ENCODE measurements around the gene THSD4.
A peak's percentile ranks its signal among the peaks of the same experiment; 100 is the strongest.

The THSD4 gene

DNA sequence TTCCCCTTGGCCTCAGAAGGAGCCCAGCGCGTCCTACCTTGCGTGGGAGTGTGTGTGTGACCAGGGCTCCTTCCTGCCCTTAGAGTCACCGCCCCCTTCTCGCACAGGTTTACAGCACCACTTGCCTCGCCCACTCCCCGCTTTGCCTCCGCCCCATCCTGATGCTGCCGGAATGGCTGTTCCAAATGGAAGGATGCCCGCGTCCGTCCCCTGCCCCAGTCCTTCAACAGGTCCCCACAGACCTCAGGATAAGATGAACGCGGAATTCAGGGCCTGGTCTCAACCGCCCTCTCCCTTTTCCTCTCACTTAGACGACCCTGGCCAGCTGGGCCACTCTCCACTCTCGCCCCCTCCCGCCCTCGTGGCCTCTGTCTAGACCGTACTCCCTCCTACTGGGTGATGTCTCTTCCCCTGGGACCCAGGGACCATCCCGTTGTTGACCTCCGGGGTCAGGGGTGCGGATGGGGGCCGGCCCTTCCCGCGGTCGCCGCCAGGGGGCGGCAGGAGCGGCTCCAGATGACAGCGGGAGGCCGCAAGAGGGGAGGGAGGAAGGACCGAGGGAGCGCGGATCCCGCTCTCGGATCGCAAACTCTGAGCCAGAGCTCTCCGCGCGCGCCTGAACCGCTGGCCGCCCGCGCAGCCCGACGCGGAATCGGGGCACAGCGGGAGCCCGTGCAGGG lies at the start of gene THSD4:
Gene THSD4 (plus strand): TSS at position 585 of the 680 bp plus-strand sequence.
- DNase-seq (ENCODE audit: low read depth, low spot score), result no peak

DNA sequence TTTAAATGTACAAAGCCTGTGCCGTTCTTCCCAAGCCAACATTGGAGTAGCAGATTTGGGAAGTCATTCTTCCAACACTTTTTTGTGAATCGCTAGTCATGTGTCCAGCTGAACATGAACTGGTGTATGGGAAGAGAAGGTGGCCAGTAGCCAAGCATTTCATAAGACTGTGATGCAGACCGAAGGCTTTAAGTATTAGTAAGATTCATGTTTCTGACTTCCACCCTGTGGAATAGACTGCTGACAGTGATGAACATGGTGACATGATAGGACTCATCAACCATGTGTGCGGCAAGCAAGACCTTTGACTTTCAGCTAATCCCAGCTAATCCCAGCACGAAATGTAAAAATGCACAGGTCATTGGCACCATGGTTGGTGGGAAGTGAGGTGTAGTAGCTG lies 48.3 kb upstream of the THSD4 start:
- no peak for DNase-seq (ENCODE audit: low read depth, low spot score)

DNA sequence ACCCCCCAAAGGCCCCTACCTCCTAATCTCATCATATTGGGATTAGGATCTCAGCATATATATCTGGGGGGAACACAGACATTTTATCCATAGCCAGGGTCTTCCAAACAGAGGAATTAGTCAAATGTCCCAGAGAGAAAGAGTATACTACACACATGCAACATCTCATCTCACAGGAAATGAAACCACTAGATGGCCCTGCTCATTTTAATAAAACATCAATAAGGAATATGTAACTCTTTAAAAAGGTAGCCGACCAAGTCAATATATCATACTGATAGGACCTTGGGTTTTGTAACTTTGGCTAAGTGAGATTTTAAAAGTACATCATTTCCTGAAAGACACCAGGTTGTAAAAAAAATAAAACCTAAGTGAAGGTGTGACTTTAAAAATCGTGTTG lies 45.6 kb upstream of the THSD4 start:
- DNase-seq (ENCODE audit: low read depth, low spot score), result no peak

DNA sequence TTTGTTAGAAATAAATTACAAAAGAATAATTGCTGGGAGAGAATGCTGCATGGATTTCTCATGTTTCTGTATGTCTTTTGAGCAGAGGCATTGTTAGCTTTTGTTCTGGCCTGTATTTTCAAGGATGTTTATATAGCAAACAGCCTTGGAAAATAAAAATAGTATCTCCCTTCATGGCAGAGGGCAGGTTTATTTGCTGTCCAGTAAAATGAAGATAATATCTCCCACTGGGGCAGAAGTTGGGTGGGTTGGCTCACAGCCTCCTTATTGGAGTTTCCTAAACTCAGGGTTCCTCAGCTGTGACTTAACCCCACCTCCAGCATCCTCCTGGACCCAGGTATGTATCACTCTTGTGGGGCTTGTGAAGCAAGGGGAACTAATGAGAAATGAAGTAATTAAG lies 43.7 kb upstream of the THSD4 start:
- no peak for DNase-seq (ENCODE audit: low read depth, low spot score)

DNA sequence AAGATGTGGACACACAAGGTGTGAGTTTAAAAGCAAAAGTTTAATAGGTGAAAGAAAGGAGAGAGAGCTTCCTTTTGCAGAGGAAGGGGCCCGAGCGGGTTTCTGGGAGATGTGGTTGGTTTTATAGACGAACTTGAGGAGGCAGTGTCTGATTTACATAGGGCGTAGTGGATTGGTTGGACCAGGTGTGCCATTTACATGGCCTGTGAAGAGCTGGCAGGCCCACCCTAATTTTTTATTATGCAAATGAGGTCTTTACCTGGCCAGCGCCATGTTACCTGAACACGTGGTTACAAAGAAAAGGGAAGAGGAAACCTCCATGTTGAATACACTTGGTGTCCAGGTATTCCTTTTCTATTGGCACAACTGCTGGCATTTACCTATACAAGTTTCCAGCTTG lies 42.8 kb upstream of the THSD4 start:
- DNase-seq (ENCODE audit: low read depth, low spot score), result peak; percentile 38

DNA sequence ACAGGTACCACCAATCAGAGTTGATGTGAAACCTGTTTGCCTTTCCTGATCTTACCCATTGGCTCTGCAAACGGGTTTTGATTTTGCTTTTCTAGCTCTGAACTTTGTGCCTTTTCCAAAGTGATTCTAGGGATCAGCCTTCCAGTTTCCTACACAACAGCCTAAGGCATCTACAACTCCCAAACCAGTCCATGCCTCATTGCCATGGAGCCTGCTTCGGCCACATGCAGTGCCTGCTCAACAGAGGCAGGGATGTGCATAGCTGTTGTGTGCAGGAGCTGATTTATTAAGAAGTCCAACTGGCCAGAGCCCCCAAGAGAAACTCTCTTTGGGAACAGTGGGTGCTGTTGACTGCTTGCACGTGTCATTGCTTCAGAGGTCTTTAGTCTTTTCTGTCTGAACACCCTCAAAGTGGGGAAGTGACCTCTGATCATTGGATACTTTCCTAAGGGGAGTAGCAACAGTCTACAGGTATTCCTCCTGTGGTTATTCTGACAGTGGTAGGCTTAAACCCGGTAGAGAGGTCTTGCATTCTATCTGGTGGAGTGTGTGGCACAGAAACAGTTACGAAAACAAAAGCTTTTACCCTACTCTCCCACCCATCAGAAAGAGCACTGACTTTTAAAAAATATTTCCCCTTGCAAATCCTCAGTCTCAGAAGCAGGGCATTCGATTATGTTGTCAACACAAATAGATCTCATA lies 36.6 kb upstream of the THSD4 start:
- DNase-seq (ENCODE audit: low read depth, low spot score), result no peak

DNA sequence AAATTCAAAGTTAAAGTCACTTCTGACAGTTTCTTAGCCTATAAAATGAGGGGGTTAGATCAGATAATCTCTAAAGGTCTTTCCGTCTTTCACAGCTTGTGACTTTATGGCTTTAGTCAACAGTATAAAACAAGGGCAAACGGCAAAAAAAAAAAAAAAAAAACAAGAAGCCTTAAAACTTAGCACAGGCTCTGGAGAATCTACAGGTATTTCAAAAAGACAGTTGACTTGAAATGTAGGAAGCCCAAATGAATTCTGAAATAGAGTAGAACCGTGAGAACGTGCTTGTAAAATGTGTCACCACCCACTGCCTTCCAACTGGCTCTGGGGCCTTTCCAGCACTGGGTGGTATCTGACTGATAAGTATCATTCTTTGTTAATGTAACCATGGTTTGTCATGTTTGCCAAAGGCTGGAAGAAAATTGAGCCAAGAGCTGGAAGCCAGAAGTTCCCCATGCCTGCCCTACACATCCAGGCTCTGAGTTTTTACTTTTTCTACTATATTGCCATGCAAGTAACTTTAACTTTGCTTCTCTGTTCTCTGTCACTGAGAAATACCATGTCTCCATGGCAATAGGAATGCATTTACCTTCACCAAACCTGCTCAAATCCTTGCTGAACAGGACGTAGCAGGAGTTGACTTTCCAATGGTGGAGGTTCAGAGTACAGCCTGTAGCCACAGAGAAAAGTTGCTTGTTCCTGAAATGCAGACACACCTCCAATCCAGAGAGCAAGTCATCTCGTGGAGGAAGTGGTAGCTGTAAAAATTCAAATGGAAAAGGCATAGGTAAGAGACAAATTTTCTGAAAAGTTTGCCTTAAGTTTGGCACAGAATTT lies 35.8 kb upstream of the THSD4 start:
- no peak for DNase-seq (ENCODE audit: low read depth, low spot score)

DNA sequence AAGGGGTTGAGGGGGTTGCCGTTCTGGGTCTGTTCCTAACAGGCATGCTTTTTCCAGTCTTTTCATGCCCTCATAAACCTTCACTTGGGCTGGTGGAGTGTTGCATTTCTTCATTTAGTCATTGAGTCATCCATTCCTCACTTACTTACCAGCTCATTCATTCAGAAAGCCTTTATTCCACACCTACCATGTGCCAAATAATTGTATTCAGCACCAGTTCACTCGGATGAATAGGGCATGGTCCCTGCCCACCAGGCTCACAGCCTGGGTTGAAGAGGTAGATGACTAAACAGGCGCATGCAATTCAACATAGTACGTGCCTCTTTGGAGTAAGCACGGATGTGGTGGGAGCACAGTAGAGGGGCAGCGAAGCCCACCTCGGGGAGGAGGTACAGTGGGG lies 35.1 kb upstream of the THSD4 start:
- DNase-seq (ENCODE audit: low read depth, low spot score), result no peak

DNA sequence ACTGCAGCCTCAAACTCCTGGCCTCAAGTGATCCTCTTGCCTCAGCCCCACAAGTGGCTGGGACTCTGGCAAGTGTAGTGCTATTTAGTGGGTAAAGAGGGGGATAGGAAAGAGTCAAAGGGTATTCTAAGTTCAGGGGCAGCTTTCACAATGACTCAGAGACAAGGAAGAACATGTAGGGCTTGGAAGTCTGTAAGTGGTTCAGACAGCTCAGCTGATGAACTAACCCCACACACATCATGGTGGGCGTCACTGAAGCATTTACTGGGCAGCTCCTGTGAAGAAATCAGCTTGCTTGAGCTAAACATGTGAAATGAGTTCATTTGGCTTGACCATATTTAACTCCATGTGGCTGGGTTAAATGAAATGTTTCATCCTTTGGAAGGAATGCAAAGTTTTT lies 34.6 kb upstream of the THSD4 start:
- DNase-seq (ENCODE audit: low read depth, low spot score), result no peak

DNA sequence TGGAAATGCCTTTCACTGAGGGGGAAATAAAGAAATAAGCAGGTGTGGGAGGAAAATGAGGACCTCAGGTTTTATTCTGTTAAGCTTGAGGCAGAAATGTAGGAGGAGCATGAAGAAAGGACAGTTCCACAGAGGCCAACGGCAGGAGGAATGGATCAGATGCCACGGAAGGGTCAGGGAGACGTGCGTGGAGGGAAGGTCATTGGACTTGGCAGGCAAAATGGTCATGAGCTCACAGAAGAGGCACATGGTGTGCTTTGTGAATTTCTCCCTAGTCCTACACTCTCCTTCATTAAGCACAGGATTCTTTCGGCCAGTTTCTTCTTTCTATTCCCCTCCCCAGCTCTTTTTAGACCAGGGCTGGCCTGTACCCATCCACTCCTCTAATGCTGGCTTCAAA lies 32.5 kb upstream of the THSD4 start:
- no peak for DNase-seq (ENCODE audit: low read depth, low spot score)

DNA sequence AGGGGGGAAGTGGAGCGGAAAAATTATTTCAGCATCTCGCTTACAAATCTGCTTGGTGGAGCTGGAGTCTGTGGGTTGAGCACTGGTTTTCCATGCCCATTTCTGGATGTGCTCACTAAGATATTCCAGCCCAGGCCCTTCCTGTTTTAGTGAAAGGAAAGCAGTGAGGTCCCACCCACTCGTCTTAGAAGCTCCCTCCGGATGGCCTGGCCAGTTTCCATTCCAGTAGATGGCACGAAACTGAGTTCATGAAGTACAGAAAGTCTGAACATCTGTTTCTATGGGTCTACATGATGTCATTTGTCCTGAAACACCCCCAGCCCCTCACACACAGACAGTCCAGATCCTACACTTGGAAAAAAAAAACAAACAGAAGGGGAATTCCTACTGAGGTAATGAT lies 31.9 kb upstream of the THSD4 start:
- no peak for DNase-seq (ENCODE audit: low read depth, low spot score)

DNA sequence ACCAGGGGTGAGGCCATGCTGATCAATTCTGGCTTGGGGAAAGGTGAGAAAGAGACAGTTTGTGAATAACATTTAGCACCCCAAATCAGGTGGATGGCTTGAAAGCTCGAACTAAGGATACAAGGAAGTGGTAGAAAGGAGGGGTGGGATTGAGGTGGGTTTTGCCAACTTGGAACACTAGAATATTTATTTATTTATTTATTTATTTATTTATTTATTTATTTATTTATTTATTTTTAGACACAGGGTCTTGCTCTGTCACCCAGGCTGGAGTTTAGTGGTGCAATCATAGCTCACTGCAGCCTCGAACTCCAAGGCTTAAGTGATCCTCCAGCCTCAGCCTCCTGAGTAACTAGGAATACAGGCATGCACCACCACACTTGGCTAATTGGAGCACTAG lies 31.0 kb upstream of the THSD4 start:
- no peak for DNase-seq (ENCODE audit: low read depth, low spot score)

DNA sequence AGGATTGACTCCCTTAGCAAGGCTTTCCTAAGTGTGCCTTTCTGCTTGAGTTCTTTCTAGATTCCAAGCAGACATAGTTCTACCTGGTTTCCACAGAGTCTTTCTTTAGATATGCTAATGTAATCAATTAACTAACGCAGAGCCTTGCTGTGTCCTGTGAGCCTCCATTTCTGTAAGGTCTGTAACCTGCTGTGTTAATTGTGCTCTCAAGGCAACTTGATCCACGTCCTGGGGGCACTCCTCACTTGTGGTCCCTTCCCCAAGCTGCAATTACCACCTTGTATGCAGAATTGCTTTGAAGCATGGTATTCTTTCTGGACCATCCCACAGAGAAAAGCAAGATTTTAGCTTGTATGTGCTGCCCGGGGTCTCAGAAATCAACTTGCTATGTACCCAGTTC lies 29.5 kb upstream of the THSD4 start:
- peak; percentile 77 for DNase-seq (ENCODE audit: low read depth, low spot score)

DNA sequence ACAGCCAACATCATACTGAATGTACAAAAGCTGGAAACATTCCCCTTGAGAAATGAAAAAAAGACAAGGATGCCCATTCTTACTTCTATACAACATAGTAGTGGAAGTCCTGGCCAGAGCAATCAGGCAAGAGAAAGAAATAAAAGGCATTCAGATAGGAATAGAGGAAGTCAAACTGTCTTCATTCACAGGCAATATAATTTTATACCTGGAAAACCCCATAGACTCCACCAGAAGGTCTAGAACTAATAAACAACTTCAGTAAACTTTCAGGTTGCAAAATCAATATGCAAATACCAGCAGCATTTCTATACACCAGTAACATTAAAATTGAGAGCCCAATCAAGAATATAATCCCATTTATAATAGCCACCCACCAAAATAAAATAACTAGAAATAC lies 27.1 kb upstream of the THSD4 start:
- DNase-seq (ENCODE audit: low read depth, low spot score), result no peak

DNA sequence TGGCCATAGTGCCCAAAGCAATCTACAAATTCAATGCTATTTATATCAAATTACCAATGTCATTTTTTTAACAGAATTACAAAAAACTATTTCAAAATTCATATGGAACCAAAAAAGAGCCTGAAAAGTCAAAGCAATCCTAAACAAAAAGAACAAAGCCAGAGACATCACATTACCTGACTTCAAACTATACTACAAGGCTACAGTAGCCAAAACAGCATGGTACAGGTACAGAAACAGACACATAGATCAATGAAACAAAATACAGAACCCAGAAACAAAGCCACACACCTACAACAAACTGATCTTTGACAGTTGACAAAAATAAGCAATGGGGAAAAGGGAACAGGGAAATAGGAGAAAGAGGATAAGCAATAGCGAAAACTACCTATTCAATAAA lies 26.6 kb upstream of the THSD4 start:
- no peak for DNase-seq (ENCODE audit: low read depth, low spot score)

DNA sequence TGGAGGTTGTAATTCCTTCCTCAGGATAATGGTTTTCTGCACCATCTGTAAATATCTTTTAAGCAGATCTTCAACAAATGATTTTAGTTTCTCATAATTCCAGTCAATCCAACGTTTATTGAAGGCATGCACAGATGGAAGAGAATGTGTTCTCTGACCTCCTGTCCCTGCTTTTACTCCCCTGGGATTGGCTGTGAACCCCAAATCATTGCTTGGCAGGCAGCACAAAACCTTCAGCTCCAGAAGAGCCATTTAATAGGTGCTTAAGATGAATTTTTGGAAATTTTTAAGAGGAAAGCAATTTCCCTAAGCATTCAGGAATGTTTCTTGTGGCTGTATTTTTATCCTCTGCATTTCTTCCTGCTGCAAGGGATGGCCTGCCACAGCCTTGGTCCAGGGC lies 25.5 kb upstream of the THSD4 start:
- no peak for DNase-seq (ENCODE audit: low read depth, low spot score)

DNA sequence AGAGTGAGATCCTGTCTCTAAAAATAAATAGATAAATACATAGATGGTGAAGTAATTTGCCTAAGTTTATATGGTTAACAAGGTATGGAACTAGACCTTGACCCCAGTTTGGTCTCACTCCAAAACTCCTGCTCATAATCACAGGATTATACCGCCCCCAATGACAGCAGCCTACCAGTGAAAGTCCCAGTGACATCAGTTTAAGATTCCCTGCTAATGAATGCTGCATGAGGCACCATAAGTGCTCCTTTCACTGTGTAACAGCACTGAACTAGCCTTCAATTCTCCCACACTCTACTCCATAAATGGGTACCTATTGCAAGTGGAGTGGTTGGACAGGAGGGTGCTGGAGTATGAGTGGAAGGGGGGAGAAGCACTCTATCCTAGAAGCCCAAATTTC lies 23.7 kb upstream of the THSD4 start:
- DNase-seq (ENCODE audit: low read depth, low spot score), result no peak

DNA sequence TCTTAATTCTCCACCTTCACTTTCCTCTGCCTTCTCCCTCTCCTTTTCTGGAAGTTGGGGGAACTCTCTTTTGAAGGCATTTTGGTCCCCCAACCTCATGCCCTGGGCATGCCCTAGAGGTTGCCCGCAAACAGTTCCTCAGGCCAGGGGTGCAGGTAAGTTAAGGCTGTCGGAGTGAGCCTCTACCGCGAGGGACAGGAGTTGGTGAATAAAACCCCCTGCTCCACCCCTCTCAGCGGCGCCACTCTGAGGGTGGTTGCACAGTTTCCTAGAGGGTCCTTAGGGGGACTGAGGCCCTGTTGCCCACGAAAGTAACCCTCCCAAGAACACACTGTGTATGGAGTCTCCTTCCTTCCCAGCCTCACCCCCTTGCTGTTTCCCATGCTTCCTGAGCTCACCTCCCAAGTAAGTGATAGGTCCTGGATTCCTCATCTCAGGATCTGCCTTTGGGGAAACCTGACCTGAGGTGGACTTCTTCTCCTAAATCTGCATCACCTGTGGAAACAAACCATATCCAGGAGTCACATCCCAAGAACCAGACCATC lies 23.1 kb upstream of the THSD4 start:
- DNase-seq (ENCODE audit: low read depth, low spot score), result no peak

DNA sequence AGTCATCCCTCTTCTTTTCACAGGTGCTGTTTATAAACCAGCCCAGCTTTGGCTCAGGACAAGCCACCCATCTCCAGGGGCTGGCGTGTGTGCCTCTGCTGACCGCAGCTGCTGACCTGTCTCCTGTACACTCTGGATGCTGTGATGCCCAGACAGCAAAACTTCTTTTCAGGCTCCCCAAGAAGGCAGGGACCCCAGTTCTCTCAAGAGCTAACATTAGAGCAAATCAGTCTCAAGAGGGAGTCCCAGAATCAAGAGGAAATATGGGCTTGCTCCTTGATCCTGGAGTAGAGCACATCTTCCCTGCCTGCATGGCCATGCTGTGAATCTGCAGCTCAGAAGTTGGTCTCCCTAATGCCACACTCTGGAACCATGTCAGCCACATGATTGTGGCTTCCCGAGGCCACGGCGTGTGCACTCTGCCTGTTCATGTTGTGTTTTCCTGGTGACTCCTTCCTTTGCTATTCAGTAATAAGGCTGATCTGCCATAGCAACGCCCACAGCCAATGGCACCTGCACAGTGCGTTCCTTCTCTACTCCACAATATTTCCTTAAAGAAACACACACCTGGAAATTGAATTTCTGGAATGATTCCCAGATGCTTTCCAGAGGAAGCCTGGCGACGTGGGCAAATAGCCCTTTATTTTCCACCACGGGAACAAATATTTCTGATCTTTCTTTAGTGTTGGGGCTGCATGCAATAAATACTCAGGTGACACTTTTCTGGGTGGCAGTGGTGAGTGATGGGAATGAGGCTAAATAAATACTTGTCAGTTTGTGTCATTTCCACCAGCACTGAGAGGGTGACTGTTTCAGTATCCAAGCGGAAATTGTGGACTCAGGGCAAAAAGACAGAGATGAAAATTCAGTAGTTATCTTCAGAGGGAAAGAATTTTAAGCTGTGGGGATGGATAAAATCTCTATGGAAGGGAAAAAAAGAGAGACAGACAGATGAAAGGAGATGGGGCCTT lies 21.9 kb upstream of the THSD4 start:
- no peak for DNase-seq (ENCODE audit: low read depth, low spot score)

DNA sequence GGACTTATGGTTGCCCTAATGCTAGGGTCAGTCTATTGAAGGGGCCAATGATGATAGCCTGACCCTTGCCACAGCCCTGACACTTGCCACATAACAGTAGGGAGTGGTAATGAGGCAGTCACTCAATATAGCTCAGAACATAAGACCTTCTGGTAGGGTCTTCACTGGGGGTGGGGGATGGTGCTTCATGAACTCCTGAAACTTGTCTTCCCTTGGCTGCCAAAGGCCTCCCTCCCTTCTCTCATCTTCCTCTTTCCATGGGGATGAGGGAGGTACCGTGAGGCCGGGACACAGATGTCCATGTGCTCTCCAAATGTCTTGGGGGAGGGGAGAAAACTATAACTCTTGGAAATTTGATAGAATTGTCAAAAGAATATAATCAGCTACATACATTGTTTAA lies 21.1 kb upstream of the THSD4 start:
- no peak for DNase-seq (ENCODE audit: low read depth, low spot score)

DNA sequence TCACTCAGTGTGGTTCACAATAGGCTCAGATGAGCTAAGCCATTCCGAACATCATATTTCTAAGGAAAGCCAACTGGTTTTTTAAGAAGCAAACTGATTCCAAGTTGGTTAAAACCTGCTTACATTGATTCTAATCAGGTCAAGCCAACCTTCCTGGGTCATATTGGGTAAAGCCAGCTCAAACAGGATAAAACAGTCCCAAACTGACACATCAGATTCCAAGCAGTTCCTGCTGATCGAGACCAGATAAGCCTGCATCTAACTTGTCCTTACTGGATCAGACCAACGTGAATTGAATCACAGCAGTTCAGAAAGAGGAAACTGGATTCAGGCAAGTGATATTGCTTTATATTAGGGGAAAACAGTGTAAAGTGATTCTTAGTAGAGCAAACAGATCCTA lies 18.6 kb upstream of the THSD4 start:
- DNase-seq (ENCODE audit: low read depth, low spot score), result no peak
